A673 (cell line): ENCODE results near the gene EXD3. TPM values are rescaled to one million over a fixed set of nuclear protein-coding genes. Genes with fewer than 3 reads are reported as not detected.

Experiments
- BruUV-seq: library from RNA; stranded (reverse); fragments of 400-500 nt; replicated peaks from 2 replicates; lab custom pipeline; 2021; lab: Mats Ljungman, UMichigan
- CTCF ChIA-PET: fragments of 300-600 bp; sonication (Branson Sonifier 250); formaldehyde crosslinking; loops from one replicate; lab custom pipeline; 2022; ENCODE audit warnings: antibody characterized with exemption; lab: Charles Lee
- POLR2A ChIA-PET: fragments of 300-600 bp; sonication (Branson Sonifier 250); formaldehyde crosslinking; loops from one replicate; lab custom pipeline; 2022; ENCODE audit warnings: antibody characterized with exemption; ENCODE audit not compliant: low non-redundant PET; lab: Charles Lee
- DNase-seq: peaks from one replicate; pipeline ENCODE4 v3.0.0-alpha.2; 2015; ENCODE audit warnings: low spot score
- H3K27ac ChIP-seq: fragments of 200-600 bp; sonication (generic); 2 replicates; pipeline ENCODE4 v1.5.1; 2016; ENCODE audit warnings: mixed run types, low read depth, mild to moderate bottlenecking, mixed read lengths, antibody characterized with exemption, low read length; ENCODE audit not compliant: poor library complexity, severe bottlenecking
- H3K27me3 ChIP-seq: fragments of 200-600 bp; sonication (generic); replicated peaks from 2 replicates; pipeline ENCODE4 v1.6.1; 2017; ENCODE audit warnings: mixed run types, low read depth, mild to moderate bottlenecking, mixed read lengths, antibody characterized with exemption, low read length; ENCODE audit not compliant: insufficient read depth, poor library complexity
- H3K36me3 ChIP-seq: fragments of 200-600 bp; sonication (generic); 2 replicates; pipeline ENCODE4 v1.6.1; 2016; ENCODE audit warnings: mixed run types, mild to moderate bottlenecking, mixed read lengths, antibody characterized with exemption, low read length; ENCODE audit not compliant: insufficient read depth, poor library complexity, severe bottlenecking
- H3K4me1 ChIP-seq: fragments of 200-600 bp; sonication (generic); 2 replicates; pipeline ENCODE4 v1.6.1; 2017; ENCODE audit warnings: mixed run types, mild to moderate bottlenecking, mixed read lengths, antibody characterized with exemption, low read length; ENCODE audit not compliant: insufficient read depth, poor library complexity, severe bottlenecking
- H3K4me3 ChIP-seq: fragments of 200-600 bp; sonication (generic); 2 replicates; pipeline ENCODE4 v1.5.1; 2016; ENCODE audit warnings: low read depth, mixed run types, mild to moderate bottlenecking, mixed read lengths, low read length; ENCODE audit not compliant: poor library complexity, severe bottlenecking
- H3K9me3 ChIP-seq: fragments of 200-600 bp; sonication (generic); 2 replicates; pipeline ENCODE4 v1.6.1; 2016; ENCODE audit warnings: mixed run types, low read depth, mild to moderate bottlenecking, mixed read lengths, antibody characterized with exemption, low read length; ENCODE audit not compliant: poor library complexity, severe bottlenecking
- CTCF ChIP-seq: fragments of 300-800, 200-600 bp; sonication (generic); conservative IDR thresholded peaks from 2 replicates; pipeline ENCODE4 v1.5.1; 2017; ENCODE audit warnings: low read depth, mild to moderate bottlenecking, antibody characterized with exemption, low read length, moderate library complexity, mixed read lengths
- EZH2 ChIP-seq: fragments of 200-600 bp; sonication (generic); IDR thresholded peaks from 2 replicates; pipeline ENCODE4 v1.6.1; 2017; ENCODE audit warnings: borderline replicate concordance, low read depth, mild to moderate bottlenecking, mixed read lengths, antibody characterized with exemption, low read length; ENCODE audit not compliant: poor library complexity, severe bottlenecking
- intact Hi-C: fragments of 100-400 bp; cut with micrococcal nuclease; formaldehyde crosslinking; loops from one replicate; pipeline ENCODE4 v1.10.0; 2022; ENCODE audit not compliant: unreplicated experiment
- total RNA-seq: library from RNA; stranded (reverse); gene quantifications from 2 replicates; pipeline ENCODE4 v1.2.3, GENCODE V29; 2021

The EXD3 gene
- total RNA-seq, 1 experiment from 2014 or later: 6.3 TPM

GRCh38 chr9:137438591-137439157 lies 15.7 kb upstream of the EXD3 start:
- H3K27me3 ChIP-seq: no peaks in the 10 kb centered on the region
- TF ChIP-seq CTCF (no peak), EZH2 (no peak)
- H3K36me3 ChIP-seq: no peaks in the 10 kb centered on the region
- DNase-seq: no peak
- BruUV-seq: no TSS peak
- CTCF ChIA-PET: no interaction called here
- no peaks in the 10 kb centered on the region for H3K4me1 ChIP-seq
- POLR2A ChIA-PET: no interaction called here
- no peak overlapping the region for H3K27ac ChIP-seq
- H3K9me3 ChIP-seq: no peaks in the 10 kb centered on the region
- H3K4me3 ChIP-seq: no peak overlapping the region
- intact Hi-C loops: no loop called here

GRCh38 chr9:137437691-137438590 lies 15.0 kb upstream of the EXD3 start:
- no TSS peak for BruUV-seq
- ChIA-PET POLR2A (no interaction called here), CTCF (no interaction called here)
- intact Hi-C loops: no loop called here
- no peaks in the 10 kb centered on the region for H3K4me1 ChIP-seq
- H3K4me3 ChIP-seq: no peak overlapping the region
- TF ChIP-seq CTCF (no peak), EZH2 (no peak)
- no peak overlapping the region for H3K27ac ChIP-seq
- no peaks in the 10 kb centered on the region for H3K9me3 ChIP-seq
- no peaks in the 10 kb centered on the region for H3K36me3 ChIP-seq
- no peaks in the 10 kb centered on the region for H3K27me3 ChIP-seq
- DNase-seq: no peak

DNA sequence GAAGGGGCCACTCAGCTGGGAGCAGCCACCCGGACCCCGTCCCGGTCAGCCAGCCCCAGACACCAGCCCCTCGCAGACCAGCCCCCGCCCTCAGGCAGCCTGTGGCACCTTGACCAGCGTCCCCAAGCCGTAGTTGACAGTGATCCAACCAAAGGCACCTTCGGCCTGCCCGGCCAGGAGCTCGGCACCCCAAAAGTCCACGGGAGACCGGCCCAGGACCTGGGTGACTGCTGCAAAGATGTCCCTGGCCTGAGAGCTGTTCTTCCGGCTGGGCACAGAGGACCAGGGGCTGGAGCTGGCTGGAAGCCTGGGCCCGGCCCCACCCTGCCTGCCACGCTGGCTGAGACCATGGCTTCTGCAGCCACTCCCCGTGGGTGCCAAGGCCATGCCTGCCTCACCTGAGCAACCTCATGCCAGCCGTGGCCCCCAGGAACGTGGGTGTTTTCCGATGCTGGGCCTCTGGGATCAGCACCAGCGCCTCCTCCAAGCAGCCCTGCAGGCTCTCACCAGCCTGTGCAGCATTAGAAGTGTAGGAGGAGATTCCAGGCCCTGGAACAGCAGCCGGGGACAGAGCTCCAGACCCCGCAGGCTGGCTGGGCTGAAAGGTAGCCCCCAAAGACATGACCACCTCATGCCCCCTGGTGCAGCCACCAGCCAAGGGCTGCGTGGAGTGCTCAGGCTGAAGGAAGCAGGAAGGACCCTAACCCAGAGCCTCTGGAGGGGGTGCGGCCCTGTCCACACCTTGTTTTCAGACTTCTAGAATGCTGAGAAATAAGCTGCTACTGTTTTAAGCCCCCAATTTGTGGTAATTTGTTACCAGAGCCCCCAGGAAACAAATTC lies 14.0 kb upstream of the EXD3 start:
- POLR2A ChIA-PET: no interaction called here
- Histone ChIP-seq H3K27ac (no peak overlapping the region), H3K4me3 (no peak overlapping the region), H3K4me1 (no peaks in the 10 kb centered on the region), H3K9me3 (no peaks in the 10 kb centered on the region), H3K36me3 (no peaks in the 10 kb centered on the region), H3K27me3 (no peaks in the 10 kb centered on the region)
- BruUV-seq: no TSS peak
- TF ChIP-seq EZH2 (no peak), CTCF (no peak)
- DNase-seq: no peak
- intact Hi-C loops: no loop called here
- CTCF ChIA-PET: interaction anchor here (0.7 kb wide), 1 partner anchor 143 kb away, joined by 3 read pairs; no protein-coding TSS in a partner anchor
